SHP77 (cell line): Measurements from ENCODE around the gene ZSWIM2.
"Not testable (repeated sequence)": the region's sequence is repeated elsewhere in the genome, so short reads cannot be mapped to it uniquely, and the experiment has no call there.

Experiments used
- DNase-seq, 2 experiments: peaks; one replicate each; lab custom pipeline; 2025; lab: John Stamatoyannopoulos, UW

Gene ZSWIM2

DNA sequence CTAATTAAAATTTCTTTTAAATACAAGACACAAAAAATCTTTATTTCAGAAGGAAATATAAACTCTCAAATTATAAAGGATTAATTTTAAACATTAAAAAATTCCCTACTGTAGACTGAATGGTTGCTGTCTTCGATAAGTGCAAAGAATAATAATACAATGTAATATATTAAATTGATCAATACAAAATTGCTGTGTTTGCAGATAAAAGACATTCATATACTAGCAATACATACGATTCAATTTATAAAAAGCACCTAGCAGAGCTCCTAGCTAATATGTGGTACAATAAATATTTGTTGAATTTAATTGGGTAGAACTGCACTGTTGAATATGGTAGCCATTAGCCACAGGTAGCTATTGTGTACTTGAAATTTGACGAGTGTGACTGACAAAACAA lies 6.6 kb downstream of the ZSWIM2 start:
- DNase-seq: no peak

DNA sequence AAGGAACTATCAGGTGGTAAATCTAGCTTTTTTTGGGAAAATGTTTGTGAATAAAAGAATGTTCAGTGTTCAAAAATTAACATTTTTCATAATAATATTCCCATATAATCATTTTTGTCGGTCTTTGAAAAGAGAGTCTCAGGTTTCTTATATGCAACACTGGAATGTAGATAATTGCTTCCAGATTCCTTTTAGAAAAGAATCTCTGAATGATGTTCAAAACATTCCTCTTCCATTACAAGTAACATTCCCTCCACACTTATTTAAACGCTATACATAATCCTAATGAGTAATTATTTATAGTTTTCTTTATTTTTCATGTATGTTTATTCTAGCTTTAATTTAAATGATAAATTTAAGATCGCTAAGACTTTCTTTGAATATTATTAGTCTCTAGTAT lies 7.0 kb downstream of the ZSWIM2 start:
- DNase-seq: no peak

- no peak for DNase-seq
Observed at GRCh38 chr2:186835628-186836027, 13.3 kb downstream of the ZSWIM2 start.

GRCh38 chr2:186827862-186828492 lies 21.0 kb downstream of the ZSWIM2 start:
- DNase-seq: no peak

DNA sequence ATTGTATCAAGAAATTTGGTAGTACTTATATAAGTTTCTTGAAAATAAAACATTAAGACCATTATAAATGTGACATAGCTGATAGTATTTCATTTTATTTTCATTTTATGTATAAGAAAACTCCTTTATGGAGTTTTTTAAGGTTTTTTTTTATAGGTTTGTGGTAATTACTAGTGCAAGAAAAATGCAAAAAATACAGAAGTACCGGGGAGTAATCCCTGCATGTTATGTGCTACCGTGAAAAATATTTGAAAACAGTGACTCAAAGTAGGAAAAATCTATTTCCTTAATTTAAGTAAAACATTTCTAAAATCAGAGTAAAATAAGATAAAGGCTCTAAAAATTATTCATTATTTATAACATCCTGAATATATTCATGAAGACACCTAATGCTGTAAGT lies 21.6 kb downstream of the ZSWIM2 start:
- no peak for DNase-seq

DNA sequence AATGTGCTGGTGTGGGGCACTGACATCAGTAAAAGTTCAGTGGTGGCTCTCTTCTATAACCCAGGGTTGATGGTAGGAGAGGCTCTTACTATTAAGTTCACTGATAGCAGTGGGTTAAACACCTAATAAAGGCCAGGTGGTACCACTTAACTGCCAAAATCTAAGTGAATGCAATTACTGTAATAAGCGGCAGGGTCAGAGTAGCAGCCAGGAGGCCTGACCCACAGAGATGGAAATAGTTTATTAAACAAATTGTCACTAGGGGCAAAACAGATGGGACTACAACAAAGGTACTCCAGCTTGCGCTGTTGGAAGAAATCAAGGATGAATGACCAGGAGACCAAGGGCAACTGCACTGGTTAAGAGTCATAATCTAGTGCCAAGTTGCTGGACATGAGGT lies 26.6 kb downstream of the ZSWIM2 start:
- no peak for DNase-seq

DNA sequence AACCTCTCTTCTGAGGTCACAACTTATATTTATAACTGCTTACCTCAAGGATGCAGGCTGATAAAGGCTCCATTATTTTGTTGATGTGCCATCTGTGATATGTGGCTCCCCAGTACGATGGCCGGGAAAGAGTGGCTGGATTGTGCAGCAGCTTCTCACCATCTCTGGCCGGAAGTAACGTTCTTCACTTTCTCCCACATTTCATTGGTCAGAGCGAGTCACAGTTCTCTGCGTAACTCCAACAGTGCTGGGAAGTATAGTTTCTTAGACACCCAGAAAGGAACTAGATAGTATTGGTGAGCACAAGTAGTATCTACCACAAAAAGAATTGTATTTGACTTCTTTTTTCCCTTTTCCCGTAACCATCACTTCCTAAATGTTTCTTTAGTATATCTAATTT lies 28.7 kb downstream of the ZSWIM2 start:
- DNase-seq: no peak

DNA sequence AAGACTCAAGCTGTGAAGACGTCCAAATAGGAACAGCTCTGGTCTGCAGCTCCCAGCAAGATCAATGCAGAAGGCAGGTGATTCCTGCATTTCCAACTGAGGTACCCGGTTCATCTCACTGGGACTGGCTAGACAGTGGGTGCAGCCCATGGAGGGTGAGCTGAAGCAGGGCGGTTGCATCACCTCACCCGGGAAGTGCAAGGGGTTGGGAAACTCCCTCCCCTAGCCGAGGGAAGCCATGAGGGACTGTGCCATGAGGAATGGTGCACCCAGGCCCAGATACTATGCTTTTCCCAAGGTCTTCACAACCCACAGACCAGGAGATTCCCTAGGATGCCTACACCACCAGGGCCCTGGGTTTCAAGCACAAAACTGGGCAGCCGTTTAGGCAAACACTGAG lies 37.2 kb downstream of the ZSWIM2 start:
- not testable (repeated sequence) for DNase-seq

DNA sequence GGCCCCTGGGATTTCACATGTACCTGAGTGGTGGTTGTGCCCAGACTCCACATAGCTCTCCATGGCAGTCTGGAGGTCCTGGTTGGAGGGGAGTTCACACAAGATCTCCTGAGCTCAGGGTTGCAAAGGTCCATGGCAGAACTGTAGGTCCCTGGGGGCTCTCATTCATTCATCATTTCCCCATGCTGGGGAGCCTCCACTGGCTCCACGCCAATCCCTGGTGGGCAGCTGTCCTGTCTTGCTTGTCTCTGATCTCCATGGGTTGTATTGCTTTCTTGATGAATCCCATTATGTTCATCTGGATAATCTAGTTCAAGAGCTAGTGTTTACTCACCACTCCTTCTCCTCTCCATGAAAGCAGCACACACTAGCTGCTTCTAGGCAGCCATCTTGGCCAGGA lies 42.4 kb downstream of the ZSWIM2 start:
- no peak for DNase-seq

- DNase-seq: not testable (repeated sequence)
Observed at GRCh38 chr2:186798604-186799003, 50.4 kb downstream of the ZSWIM2 start.

GRCh38 chr2:186784930-186785329 lies 64.0 kb downstream of the ZSWIM2 start:
- DNase-seq: no peak

DNA sequence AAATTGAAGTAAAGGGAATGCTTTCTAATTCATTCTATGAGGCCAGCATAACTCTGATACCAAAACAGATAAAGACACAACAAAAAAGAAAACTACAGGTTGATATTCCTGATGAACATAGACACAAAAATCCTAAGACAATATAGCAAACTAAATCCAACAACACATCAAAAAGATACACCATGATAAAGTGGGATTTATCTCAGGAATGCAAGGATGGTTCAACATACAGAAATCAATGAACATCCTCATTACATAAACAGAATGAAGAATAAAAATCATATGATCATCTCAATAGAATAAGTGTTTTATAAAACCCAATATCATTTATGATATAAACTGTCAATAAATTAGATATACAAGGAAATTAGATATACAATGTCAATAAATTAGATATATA lies 65.7 kb downstream of the ZSWIM2 start:
- DNase-seq: no peak

- no peak for DNase-seq
Observed at GRCh38 chr2:186780701-186781316, 68.2 kb downstream of the ZSWIM2 start.
